Progenitor cell of endocrine pancreas (in vitro differentiated cells): ENCODE data around the gene CLHC1. TPM values are rescaled to one million over a fixed set of nuclear protein-coding genes. Genes with fewer than 3 reads are reported as not detected.
"Not testable (repeated sequence)": the region's sequence is repeated elsewhere in the genome, so short reads cannot be mapped to it uniquely, and the experiment has no call there.

Source experiments
- DNase-seq: peaks from one replicate; pipeline ENCODE4 v3.0.0; 2021; ENCODE audit warnings: low spot score; ENCODE audit not compliant: unreplicated experiment
- H3K27ac Mint-ChIP-seq: 2 replicates; pipeline ENCODE4 v1.8.0; 2021; ENCODE audit warnings: mild to moderate bottlenecking, moderate library complexity, mixed read lengths
- H3K27me3 Mint-ChIP-seq: 2 replicates; pipeline ENCODE4 v1.8.0; 2021; ENCODE audit warnings: mixed read lengths
- H3K36me3 Mint-ChIP-seq: 2 replicates; pipeline ENCODE4 v1.8.0; 2022; ENCODE audit warnings: mixed read lengths; ENCODE audit not compliant: insufficient read depth
- H3K4me1 Mint-ChIP-seq: 2 replicates; pipeline ENCODE4 v1.8.0; 2021; ENCODE audit warnings: low read depth, mixed read lengths
- H3K4me3 Mint-ChIP-seq: 2 replicates; pipeline ENCODE4 v1.8.0; 2021; ENCODE audit warnings: low read depth, mild to moderate bottlenecking, moderate library complexity, mixed read lengths
- H3K9me3 Mint-ChIP-seq: 2 replicates; pipeline ENCODE4 v1.8.0; 2021; ENCODE audit warnings: low read depth, mixed read lengths
- total RNA-seq: library from RNA; stranded (reverse); gene quantifications from 2 replicates; pipeline ENCODE4 v1.2.1, GENCODE V29; 2021
- TF ChIP-seq, protein P1 (sequence below): fragments of 200-600 bp; sonication (generic); IDR thresholded peaks from one replicate; pipeline ENCODE4 v1.5.0; 2021; ENCODE audit warnings: antibody characterized with exemption, mild to moderate bottlenecking; ENCODE audit not compliant: unreplicated experiment

CLHC1 gene
- total RNA-seq, 1 donor from 2014 or later = 43.9 TPM

DNA sequence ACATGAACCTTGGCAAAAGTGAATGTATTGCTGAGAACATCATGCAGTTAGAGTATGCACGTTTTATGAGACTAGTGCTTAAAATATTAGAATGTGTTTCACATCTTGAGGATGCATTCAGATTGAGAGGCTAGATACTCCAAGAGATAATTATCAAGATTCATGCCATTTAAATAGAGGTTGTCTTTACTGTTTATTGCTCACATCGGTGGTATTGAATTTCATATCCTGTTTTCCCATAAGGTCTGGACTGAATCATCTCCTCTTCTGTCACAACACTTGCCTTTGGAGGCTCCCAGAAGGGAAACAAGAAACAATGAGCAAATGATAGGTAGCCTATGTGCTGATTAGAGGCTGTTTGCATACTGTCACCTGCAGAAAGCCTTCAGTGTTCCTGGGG lies 83.8 kb downstream of the CLHC1 start:
- Mint-ChIP-seq H3K27me3 (peaks cover 3% of the 10 kb centered on the region), H3K27ac (peak overlapping the region; percentile 89)

DNA sequence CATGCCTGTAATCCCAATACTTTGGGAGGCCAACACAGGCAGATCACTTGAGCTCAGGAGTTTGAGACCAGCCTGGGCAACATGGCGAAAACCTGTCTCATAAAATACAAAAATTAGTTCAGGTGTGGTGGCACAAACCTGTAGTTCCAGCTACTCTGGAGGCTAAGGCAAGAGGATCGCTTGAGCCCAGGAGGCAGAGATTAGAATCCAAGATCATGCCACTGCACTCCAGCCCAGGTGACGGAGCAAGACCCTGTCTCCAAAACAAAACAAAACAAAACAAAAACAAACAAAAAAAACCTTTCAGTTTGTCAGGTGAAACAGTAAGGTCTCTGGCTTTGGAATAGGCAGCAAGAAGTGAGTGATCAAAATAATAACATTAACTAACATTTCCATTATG lies 84.6 kb downstream of the CLHC1 start:
- TF ChIP-seq, protein P1, sequence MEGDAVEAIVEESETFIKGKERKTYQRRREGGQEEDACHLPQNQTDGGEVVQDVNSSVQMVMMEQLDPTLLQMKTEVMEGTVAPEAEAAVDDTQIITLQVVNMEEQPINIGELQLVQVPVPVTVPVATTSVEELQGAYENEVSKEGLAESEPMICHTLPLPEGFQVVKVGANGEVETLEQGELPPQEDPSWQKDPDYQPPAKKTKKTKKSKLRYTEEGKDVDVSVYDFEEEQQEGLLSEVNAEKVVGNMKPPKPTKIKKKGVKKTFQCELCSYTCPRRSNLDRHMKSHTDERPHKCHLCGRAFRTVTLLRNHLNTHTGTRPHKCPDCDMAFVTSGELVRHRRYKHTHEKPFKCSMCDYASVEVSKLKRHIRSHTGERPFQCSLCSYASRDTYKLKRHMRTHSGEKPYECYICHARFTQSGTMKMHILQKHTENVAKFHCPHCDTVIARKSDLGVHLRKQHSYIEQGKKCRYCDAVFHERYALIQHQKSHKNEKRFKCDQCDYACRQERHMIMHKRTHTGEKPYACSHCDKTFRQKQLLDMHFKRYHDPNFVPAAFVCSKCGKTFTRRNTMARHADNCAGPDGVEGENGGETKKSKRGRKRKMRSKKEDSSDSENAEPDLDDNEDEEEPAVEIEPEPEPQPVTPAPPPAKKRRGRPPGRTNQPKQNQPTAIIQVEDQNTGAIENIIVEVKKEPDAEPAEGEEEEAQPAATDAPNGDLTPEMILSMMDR = no peak
- no peaks in the 10 kb centered on the region for H3K27me3 Mint-ChIP-seq
- peaks cover 22% of the 10 kb centered on the region for H3K4me1 Mint-ChIP-seq
- no peaks in the 10 kb centered on the region for H3K9me3 Mint-ChIP-seq
- no peak for DNase-seq
- H3K27ac Mint-ChIP-seq = no peak overlapping the region
- no peaks in the 10 kb centered on the region for H3K36me3 Mint-ChIP-seq
- H3K4me3 Mint-ChIP-seq = no peak overlapping the region

More for the DNA sequence above, 83.8 kb downstream of the CLHC1 start:
- Mint-ChIP-seq H3K36me3 (no peaks in the 10 kb centered on the region), H3K9me3 (no peaks in the 10 kb centered on the region), H3K4me1 (peaks cover 22% of the 10 kb centered on the region), H3K4me3 (no peak overlapping the region)
- no peak for DNase-seq
- TF ChIP-seq, protein P1 = no peak

DNA sequence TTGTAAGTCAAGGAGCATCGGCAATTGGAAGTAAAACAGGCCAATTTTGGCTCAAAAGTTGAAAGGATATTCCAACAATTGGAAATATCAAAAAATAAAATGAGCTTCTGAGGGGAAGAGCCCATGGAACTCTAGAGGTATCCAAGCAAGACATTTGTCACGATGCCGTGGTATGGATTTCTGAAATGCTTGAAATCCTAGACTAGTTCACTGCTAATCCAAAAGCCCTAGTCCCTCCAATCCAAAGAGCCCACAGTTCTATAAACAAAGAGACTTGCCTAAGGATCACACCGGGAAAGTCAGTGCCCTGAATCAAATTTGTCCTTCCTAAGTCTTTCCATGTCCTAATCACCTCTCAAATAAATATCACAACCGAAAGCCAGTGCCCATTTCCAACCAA lies 85.1 kb downstream of the CLHC1 start:
- Mint-ChIP-seq H3K9me3 (no peaks in the 10 kb centered on the region), H3K36me3 (no peaks in the 10 kb centered on the region), H3K27ac (no peak overlapping the region), H3K4me3 (no peak overlapping the region), H3K27me3 (no peaks in the 10 kb centered on the region), H3K4me1 (peaks cover 23% of the 10 kb centered on the region)
- TF ChIP-seq, protein P1 = no peak
- DNase-seq = no peak

DNA sequence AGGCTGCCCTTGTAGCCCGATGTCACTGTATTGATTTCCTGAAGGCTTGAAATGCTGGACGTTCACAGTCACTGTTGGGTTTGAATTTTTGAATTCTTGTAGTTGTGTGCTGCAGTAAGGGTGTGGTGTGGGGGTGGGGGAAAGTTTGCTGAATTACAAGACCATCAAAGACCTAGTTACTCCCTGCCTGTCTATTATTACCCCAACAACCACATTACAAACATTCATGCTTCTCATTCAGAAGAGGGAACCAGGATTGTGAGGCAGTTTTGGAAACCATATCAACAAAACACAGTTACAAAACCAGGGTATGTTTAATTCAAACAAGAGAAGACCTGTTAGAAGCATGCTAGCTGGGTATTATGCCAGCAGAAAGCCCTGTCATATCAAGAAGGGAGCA lies 85.8 kb downstream of the CLHC1 start:
- H3K4me1 Mint-ChIP-seq = peaks cover 22% of the 10 kb centered on the region
- no peaks in the 10 kb centered on the region for H3K36me3 Mint-ChIP-seq
- no peaks in the 10 kb centered on the region for H3K9me3 Mint-ChIP-seq
- H3K4me3 Mint-ChIP-seq = no peak overlapping the region
- no peak for DNase-seq
- H3K27ac Mint-ChIP-seq = no peak overlapping the region
- H3K27me3 Mint-ChIP-seq = no peaks in the 10 kb centered on the region
- TF ChIP-seq, protein P1 = no peak

DNA sequence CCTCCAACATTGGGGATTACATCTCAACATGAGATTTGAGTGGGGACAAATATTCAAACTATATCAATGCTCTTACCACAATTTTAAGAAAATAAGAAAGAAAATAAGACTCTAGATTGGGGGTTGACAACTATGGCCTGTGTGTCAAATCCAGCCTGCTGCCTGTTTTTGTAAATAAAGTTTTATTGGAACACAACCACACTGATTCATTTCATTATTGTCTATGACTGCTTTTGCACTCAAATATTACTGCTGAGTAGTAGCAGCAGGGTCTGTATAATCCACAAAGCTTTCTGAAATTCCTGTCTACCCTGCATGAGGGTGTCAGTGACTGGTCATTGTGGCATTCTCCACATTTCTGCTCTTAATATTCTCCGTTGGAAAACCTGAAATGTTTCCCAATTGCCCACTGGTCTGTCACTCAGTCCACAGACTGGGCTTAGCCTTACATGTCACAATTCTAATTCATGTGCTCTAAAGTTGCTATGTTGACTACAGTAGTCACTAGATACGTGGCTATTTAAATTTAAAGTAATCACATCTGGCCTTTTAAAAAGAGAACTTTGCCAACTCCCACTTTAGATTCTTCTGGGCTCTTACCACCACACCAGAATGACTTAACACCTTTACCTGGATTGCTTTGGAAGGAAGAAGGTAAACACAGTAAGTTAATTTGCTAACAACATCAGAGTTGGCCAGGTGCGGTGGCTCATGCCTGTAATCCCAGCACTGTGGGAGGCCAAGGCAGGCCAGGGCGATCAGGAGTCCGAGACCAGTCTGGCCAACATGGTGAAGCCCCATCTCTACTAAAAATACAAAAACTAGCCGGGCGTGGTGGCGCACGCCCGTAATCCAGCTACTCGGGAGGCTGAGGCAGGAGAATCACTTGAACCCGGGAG lies 86.9 kb downstream of the CLHC1 start:
- Mint-ChIP-seq H3K27me3 (no peaks in the 10 kb centered on the region), H3K4me1 (peaks cover 22% of the 10 kb centered on the region), H3K4me3 (no peak overlapping the region), H3K36me3 (no peaks in the 10 kb centered on the region), H3K27ac (no peak overlapping the region), H3K9me3 (no peaks in the 10 kb centered on the region)
- TF ChIP-seq, protein P1 = no peak
- no peak for DNase-seq

DNA sequence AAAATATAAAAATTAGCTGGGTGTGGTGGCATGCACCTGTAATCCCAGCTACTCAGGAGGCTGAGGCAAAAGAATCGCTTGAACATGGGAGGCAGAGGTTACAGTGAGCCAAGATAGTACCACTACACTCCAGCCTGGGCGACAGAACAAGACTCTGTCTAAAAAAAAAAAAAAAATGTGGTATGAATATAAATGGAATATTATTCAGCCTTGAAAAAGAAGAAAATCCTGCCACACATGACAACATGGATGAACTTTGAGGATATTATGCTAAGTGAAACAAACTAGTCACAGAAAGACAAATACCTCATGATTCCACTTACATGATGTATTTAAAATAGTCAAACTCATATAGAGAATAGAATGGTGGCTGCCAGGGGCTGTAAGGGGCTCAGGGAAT lies 88.4 kb downstream of the CLHC1 start:
- not testable (repeated sequence) for H3K9me3 Mint-ChIP-seq, H3K27me3 Mint-ChIP-seq, DNase-seq, H3K4me3 Mint-ChIP-seq, H3K36me3 Mint-ChIP-seq, H3K27ac Mint-ChIP-seq
- H3K4me1 Mint-ChIP-seq = peaks cover 20% of the 10 kb centered on the region
